ENCODE results near the gene SP8. TPM values are rescaled to one million over a fixed set of nuclear protein-coding genes. Genes with fewer than 3 reads are reported as not detected.

The SP8 gene
- total RNA-seq, 2 donors from 2014 or later = not detected

DNA sequence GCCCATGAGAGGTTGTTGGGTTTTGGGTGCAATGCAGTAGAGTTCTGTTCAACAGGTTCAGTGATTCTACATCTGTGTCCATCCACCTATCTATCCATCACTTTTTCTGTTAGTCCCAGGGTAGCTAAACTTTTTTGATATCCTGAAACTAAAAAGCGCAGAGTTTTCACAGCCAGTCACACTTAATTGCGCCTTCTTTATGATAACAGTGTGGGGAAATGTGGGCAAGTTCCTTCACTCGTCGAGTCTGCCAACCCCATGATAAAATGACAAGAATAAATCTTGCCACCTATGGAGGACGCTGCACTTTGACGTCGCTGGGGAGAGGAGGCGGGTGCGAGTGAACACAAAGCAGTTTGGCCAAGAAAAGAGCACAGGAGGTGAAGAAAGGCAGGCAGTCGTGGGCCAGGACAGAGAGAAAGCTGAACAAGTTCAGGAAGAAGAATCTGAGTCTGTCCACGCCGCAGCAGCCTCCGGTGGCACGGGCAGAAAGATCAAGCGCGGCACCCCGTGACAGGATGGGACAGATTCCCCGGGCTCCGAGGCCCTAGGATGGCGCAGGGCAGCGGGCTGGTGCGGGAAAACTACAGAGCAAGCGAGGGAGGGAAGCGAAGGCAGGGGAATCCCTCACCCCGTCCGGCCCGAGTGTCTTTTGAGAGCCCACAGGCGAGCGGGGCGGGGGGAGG, 9.2 kb downstream of the SP8 start:
- peaks cover 6% of the 10 kb centered on the region for H3K36me3 Mint-ChIP-seq (ENCODE audit: low read depth)
- peaks cover 6% of the 10 kb centered on the region for H3K9me3 ChIP-seq (ENCODE audit: control insufficient read depth, low read length, poor library complexity, severe bottlenecking)
- H3K4me1 Mint-ChIP-seq = peaks cover 5% of the 10 kb centered on the region
- ATAC-seq (no peak), DNase-seq (no peak)
- peak overlapping the region; percentile 60 for H3K27ac Mint-ChIP-seq
- peak overlapping the region; percentile 66 for H3K4me3 Mint-ChIP-seq
- peaks cover 67% of the 10 kb centered on the region for H3K27me3 Mint-ChIP-seq

DNA sequence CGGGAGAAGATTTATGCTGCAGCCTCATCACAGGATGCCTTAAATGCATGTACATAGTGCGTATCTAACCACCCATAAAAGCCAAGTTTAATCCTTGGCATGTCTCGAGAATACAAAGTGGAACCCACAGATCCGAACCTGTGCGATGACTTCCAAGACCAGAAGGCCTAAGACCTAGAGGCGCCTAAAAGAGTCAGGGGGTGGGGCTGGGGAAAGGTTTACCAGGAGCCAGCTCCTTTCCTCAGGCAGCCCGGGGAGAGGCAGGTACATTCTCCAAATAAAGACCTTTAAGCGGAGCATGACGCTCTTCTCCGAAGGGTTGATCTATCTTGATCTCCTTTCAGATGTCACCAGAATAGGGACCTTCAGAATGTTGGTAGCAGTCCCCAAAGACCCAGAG, 9.7 kb downstream of the SP8 start:
- Mint-ChIP-seq H3K36me3 (ENCODE audit: low read depth) (peaks cover 6% of the 10 kb centered on the region), H3K4me1 (peaks cover 5% of the 10 kb centered on the region), H3K27ac (peak overlapping the region; percentile 60), H3K4me3 (peak overlapping the region; percentile 66), H3K27me3 (peaks cover 66% of the 10 kb centered on the region)
- peaks cover 6% of the 10 kb centered on the region for H3K9me3 ChIP-seq (ENCODE audit: control insufficient read depth, low read length, poor library complexity, severe bottlenecking)
- no peak for DNase-seq
- no peak for ATAC-seq

DNA sequence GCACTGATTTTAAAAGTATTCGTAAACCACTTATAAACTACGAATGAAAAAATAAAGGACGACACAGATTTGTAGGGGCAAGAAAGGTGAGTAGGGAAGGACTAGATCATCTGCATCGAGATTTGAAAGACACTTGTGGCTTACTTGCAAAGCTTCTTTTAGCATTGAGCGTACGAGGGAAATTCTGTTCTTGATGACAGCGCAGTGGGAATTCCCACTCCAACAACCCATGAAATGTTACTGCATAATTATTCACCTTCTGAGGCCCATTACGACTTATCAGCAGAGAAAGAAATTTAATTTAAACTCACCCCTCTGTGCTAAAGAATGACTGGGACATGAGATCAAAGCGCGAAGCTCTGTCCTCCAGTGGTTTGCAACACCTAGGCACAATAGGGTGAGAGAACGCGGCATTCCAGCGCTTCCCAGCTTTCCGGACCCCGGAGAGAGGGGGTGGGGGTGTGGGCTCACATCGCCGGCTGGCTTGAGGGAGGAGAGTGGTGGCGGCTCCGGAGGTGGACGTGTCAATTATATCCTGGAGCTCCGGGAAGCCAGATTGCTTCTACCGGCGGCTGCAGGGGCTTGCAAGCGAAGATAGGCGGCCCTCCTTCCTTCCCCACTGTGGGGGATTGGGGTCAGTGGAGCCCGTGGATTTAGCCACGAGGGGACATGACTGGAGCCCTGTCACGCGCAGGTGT, 10.3 kb downstream of the SP8 start:
- Mint-ChIP-seq H3K36me3 (ENCODE audit: low read depth) (peaks cover 6% of the 10 kb centered on the region), H3K4me3 (no peak overlapping the region), H3K27me3 (peaks cover 60% of the 10 kb centered on the region), H3K27ac (no peak overlapping the region), H3K4me1 (peaks cover 5% of the 10 kb centered on the region)
- peaks cover 6% of the 10 kb centered on the region for H3K9me3 ChIP-seq (ENCODE audit: control insufficient read depth, low read length, poor library complexity, severe bottlenecking)
- ATAC-seq (no peak), DNase-seq (no peak)

DNA sequence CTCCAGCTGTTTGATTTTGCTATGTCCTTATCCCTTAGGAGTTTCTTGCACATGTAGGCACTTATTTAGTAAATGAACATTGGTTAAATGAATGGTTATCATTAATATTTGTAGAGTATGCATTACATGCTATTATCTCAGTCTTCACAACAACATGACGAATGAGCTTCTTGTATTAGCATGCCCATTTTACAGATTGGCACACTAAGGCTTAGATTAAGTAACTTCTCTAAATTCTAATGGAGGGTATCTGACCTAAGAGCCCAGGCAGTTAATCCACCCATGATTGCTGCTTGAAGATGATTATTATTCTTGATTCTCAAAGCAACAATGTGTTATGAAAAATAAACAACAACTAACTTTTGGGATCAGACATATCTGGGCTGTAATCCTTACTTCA, 32.7 kb downstream of the SP8 start:
- no peaks in the 10 kb centered on the region for H3K36me3 Mint-ChIP-seq (ENCODE audit: low read depth)
- DNase-seq = no peak
- H3K9me3 ChIP-seq (ENCODE audit: control insufficient read depth, low read length, poor library complexity, severe bottlenecking) = no peaks in the 10 kb centered on the region
- H3K27me3 Mint-ChIP-seq = no peaks in the 10 kb centered on the region
- H3K27ac Mint-ChIP-seq = no peak overlapping the region
- ATAC-seq = no peak
- H3K4me3 Mint-ChIP-seq = no peak overlapping the region
- H3K4me1 Mint-ChIP-seq = no peaks in the 10 kb centered on the region

DNA sequence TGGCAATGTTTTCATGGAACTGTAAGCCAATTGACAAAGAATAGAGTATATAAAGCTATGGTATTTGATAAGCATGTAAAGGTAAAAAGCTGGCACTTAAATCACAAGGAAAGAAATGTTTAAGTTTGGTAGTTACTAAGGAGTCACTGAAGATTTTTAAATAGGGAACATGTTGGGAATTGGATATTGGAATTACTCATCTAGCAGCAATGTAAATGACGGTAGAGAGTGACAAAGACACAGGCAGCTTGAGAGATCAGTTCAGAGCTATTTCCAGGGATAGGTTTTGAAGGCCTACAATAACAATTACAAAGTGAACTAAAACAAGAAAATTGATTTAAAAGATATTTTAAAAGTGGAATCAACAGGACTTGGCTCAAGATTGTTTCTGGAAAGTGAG, 36.8 kb downstream of the SP8 start:
- Mint-ChIP-seq H3K4me3 (no peak overlapping the region), H3K27ac (no peak overlapping the region)
- ATAC-seq = no peak

DNA sequence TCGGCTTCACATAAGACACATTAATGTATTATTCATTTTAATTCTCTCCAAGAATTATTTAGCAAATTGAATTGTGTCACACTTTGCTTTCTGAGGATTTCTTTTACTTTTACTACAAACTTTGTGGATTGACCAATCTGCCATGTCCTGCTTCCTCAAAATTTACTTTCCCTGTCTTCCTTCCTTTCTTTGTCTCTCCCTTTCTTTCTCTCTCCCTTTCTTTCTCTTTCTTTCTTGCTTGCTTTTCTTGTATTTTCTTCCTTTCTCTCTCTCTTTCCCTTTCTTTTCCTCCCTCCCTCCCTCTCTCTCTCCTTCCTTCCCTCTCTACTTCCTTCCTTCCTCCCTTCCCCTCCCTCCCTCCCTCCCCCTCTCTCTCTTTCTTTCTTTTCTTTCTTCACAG, 37.8 kb downstream of the SP8 start:
- ATAC-seq = no peak

More for the DNA sequence above, 36.8 kb downstream of the SP8 start:
- Mint-ChIP-seq H3K4me1 (no peaks in the 10 kb centered on the region), H3K36me3 (ENCODE audit: low read depth) (no peaks in the 10 kb centered on the region), H3K27me3 (no peaks in the 10 kb centered on the region)
- DNase-seq = no peak
- H3K9me3 ChIP-seq (ENCODE audit: control insufficient read depth, low read length, poor library complexity, severe bottlenecking) = no peaks in the 10 kb centered on the region

DNA sequence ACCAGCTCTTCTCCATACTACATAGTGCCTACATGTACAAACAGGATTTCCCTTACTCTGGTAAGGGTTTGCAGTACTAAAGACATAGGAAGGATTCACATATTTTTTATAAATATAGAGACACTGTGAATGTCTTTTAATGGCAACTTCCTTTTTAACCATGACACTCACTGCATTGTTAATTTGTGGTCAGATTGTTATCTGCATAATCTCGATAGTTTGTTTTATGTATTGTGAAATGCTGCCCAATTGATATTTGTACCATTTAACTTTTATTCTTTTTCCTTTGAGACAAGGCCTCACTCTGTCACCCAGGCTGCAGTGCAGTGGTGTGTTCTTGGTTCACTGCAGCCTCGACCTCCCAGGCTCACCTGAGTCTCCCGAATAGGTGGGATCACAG, 39.7 kb downstream of the SP8 start:
- H3K36me3 Mint-ChIP-seq (ENCODE audit: low read depth) = no peaks in the 10 kb centered on the region
- ATAC-seq (no peak), DNase-seq (no peak)
- no peak overlapping the region for H3K27ac Mint-ChIP-seq
- H3K4me3 Mint-ChIP-seq = no peak overlapping the region
- H3K27me3 Mint-ChIP-seq = peaks cover 5% of the 10 kb centered on the region
- H3K4me1 Mint-ChIP-seq = no peaks in the 10 kb centered on the region
- no peaks in the 10 kb centered on the region for H3K9me3 ChIP-seq (ENCODE audit: control insufficient read depth, low read length, poor library complexity, severe bottlenecking)

More for the DNA sequence above, 37.8 kb downstream of the SP8 start:
- no peaks in the 10 kb centered on the region for H3K9me3 ChIP-seq (ENCODE audit: control insufficient read depth, low read length, poor library complexity, severe bottlenecking)
- H3K36me3 Mint-ChIP-seq (ENCODE audit: low read depth) = no peaks in the 10 kb centered on the region
- peaks cover 3% of the 10 kb centered on the region for H3K27me3 Mint-ChIP-seq
- no peak overlapping the region for H3K27ac Mint-ChIP-seq
- no peak overlapping the region for H3K4me3 Mint-ChIP-seq
- DNase-seq = no peak
- no peaks in the 10 kb centered on the region for H3K4me1 Mint-ChIP-seq

DNA sequence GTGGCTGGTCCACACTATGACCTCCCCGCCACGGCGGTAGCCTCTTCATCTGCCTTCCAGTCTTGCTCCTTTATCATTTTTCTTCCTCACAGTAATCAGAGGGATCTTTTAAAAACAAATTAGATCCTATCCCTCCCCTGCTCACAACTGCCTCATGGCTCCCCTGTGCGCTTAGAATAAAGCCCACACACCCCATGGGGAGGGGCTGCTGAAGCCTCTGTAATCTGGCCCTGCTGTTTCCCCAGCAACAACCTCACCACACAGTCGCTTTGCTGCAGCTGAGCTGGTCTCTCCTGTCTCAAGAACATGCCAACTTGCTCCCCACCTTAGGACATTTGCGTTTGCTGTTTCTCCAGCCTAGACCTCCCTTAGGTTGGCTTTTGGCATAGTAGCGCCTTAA, 41.0 kb downstream of the SP8 start:
- Mint-ChIP-seq H3K4me1 (no peaks in the 10 kb centered on the region), H3K27ac (no peak overlapping the region), H3K27me3 (peaks cover 5% of the 10 kb centered on the region), H3K36me3 (ENCODE audit: low read depth) (no peaks in the 10 kb centered on the region), H3K4me3 (no peak overlapping the region)
- DNase-seq (no peak), ATAC-seq (no peak)
- H3K9me3 ChIP-seq (ENCODE audit: control insufficient read depth, low read length, poor library complexity, severe bottlenecking) = no peaks in the 10 kb centered on the region

DNA sequence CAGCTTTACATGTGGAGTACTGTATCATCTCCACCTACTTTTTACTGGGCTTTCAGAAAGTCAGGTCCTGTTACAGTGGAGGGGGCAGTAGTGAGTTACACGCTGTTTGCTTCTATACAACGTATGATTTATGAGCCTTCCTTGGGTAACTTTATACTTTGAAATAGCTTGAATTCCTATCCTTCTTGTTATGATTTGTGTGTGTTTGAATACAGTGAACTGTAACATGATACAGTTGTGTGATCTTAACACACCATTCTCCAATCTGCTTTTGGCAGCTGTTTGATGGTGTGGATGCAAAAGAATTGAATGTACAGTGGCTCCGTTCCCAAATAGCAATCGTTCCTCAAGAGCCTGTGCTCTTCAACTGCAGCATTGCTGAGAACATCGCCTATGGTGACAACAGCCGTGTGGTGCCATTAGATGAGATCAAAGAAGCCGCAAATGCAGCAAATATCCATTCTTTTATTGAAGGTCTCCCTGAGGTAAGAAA, 41.7 kb downstream of the SP8 start:
- Mint-ChIP-seq H3K4me3 (no peak overlapping the region), H3K36me3 (ENCODE audit: low read depth) (no peaks in the 10 kb centered on the region), H3K4me1 (no peaks in the 10 kb centered on the region), H3K27me3 (peaks cover 5% of the 10 kb centered on the region), H3K27ac (no peak overlapping the region)
- no peaks in the 10 kb centered on the region for H3K9me3 ChIP-seq (ENCODE audit: control insufficient read depth, low read length, poor library complexity, severe bottlenecking)
- ATAC-seq (no peak), DNase-seq (no peak)

DNA sequence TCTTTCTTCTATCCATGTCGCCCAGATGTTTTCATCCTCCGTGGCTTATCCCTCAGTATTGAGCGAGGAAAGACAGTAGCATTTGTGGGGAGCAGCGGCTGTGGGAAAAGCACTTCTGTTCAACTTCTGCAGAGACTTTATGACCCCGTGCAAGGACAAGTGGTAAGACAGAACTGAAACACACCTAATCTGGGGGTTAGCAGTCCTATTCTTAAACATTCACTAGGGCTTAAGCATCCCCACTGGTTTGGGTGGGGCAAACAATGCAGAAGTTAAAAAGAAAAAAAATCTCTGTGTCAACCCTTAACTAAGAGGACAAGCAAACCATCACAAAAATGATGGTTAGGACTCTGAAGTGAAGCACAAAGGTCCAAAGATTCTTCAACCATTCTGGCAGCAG, 43.8 kb downstream of the SP8 start:
- H3K4me3 Mint-ChIP-seq = no peak overlapping the region
- ATAC-seq = no peak
- no peaks in the 10 kb centered on the region for H3K9me3 ChIP-seq (ENCODE audit: control insufficient read depth, low read length, poor library complexity, severe bottlenecking)
- H3K36me3 Mint-ChIP-seq (ENCODE audit: low read depth) = no peaks in the 10 kb centered on the region
- DNase-seq = no peak
- H3K27ac Mint-ChIP-seq = no peak overlapping the region
- H3K27me3 Mint-ChIP-seq = peaks cover 5% of the 10 kb centered on the region
- H3K4me1 Mint-ChIP-seq = no peaks in the 10 kb centered on the region

DNA sequence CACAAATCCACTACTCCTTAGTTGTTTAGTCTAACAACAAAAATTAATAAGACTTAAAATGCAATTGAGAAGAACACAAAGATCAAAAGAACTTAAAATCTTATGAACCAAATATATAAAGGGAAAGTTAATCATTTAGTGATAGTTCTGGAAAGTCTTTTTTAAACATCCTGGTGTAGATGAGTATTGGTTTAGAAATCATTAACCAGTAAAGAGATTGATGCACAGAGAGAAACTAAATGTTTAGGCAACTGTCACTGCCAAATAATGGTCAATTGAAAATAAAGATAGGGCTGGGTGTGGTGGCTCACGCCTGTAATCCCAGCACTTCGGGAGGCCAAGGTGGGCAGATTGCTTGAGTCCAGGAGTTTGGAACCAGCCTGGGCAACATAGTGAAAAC, 44.9 kb downstream of the SP8 start:
- Mint-ChIP-seq H3K4me3 (no peak overlapping the region), H3K36me3 (ENCODE audit: low read depth) (peaks cover 2% of the 10 kb centered on the region), H3K4me1 (no peaks in the 10 kb centered on the region), H3K27me3 (peaks cover 5% of the 10 kb centered on the region), H3K27ac (no peak overlapping the region)
- H3K9me3 ChIP-seq (ENCODE audit: control insufficient read depth, low read length, poor library complexity, severe bottlenecking) = no peaks in the 10 kb centered on the region
- DNase-seq (no peak), ATAC-seq (no peak)

DNA sequence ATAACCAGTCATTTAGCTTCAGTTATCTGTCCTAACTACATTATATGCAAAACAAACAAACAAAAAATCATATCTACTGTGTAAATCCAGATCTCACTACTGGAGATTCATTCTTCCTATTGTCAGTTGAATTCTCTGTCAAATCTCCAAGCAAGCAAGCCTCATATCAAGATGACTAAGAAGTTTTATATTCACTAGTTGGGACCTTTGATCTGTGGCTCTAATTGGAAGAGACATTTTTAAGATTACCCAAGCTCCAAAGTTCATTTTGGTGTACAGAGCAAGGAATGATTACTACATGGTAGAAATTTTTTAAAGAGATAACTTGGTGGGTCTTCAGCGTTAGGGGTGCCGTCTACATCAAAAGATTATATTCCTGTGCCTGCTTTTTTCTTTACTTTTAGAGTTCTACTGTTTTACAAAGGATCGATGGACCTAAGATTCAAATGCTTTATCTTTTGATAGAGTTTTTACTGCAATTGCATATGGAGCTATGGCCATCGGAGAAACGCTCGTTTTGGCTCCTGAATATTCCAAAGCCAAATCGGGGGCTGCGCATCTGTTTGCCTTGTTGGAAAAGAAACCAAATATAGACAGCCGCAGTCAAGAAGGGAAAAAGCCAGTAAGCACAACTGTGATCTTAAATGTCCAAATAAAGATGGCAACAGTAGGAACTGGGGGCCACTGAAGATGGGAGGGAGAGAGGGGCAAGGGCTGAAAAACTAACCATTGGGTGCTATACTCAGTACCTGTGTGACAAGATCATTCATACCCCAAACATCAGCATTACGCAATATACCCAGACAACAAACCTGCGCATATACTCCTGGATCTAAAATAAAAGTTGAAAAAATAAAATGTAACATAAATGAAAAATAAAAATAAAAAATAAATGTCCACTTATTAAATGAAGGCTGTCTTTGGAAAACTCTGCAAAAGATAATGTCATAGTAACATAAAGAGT, 47.9 kb downstream of the SP8 start:
- DNase-seq = no peak
- no peak for ATAC-seq
- Mint-ChIP-seq H3K27ac (no peak overlapping the region), H3K27me3 (peaks cover under 1% of the 10 kb centered on the region), H3K36me3 (ENCODE audit: low read depth) (peaks cover 2% of the 10 kb centered on the region), H3K4me3 (no peak overlapping the region), H3K4me1 (no peaks in the 10 kb centered on the region)
- no peaks in the 10 kb centered on the region for H3K9me3 ChIP-seq (ENCODE audit: control insufficient read depth, low read length, poor library complexity, severe bottlenecking)

DNA sequence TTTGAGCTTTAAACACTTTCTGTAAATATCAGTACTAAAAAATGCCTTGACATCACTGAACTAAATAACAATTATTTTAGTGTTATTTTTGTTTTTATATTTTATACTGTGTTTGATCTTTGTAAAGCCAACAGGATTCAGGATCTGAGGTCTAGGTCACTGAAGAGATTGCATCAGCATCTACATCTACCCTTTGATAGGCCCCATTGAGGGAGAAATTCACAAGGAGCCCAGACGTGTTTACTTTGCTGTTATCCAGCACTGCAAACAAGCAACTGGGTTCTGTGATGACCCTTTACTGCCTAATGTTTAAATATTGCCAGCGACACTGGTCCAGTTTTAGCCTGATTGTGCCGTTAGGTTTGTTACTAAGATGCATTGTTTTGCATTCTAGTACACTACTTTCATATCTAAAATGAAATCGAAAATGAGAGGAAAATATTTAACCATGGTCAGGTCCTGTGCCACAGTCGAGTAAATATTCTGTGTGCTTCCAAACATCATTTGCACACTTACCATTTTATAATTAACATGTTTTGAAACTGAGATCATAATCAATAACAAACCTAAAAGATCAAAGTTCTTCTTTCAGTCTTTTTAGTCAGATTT, 48.7 kb downstream of the SP8 start:
- no peak for DNase-seq
- H3K27ac Mint-ChIP-seq = no peak overlapping the region
- H3K4me1 Mint-ChIP-seq = no peaks in the 10 kb centered on the region
- no peaks in the 10 kb centered on the region for H3K9me3 ChIP-seq (ENCODE audit: control insufficient read depth, low read length, poor library complexity, severe bottlenecking)
- no peak overlapping the region for H3K4me3 Mint-ChIP-seq
- no peaks in the 10 kb centered on the region for H3K27me3 Mint-ChIP-seq
- no peak for ATAC-seq
- peaks cover 2% of the 10 kb centered on the region for H3K36me3 Mint-ChIP-seq (ENCODE audit: low read depth)
